DMS79 treated with DMSO at 0.1 percent for 48 hours (cell line): Measurements from ENCODE around the gene GNPTG.

Experiments
- DNase-seq: peaks from one replicate; lab custom pipeline; 2025; lab: John Stamatoyannopoulos, UW

GNPTG gene

DNA sequence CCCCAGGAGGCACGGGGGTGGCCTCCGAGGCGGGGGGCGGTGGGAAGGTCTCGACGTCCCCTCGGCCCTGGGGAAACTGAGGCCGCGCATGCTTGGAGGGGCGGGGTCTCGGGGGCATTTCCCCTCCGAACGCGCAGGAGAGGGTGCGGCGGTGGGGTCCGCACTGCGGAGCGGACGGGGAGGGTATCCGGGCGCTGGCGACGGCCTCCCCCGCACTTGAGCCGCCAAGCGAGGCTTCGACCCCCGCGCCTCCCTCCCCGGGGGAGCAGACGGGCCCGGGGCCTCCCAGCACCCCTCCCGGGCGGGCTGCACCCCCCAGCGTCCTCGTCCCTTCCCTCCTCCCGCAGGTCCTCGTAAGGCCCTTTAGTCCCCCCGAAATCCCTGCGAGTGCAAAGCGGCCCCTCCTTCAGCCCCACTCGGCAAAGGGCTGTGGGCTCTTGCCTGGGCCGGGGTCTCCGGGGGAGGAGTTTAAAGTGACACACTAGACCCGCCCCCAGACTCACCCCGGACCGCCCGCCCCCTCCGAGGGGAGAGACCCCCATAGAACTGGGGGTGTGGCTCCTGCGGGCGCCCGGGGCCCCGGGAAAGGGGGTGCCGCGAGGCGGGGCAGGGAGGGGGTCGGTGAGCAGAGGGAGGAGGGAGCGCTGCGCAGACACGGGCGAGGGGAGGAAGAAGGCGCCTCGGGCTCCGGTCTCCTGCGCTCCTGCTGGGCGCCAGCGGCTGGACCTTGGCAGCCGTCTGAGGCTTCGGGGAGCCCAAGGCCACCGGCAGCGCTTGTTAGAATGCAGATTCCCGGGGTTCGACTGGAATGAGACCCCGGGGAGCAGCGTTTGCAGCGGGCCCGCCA lies 17.7 kb upstream of the GNPTG start:
- no peak for DNase-seq

DNA sequence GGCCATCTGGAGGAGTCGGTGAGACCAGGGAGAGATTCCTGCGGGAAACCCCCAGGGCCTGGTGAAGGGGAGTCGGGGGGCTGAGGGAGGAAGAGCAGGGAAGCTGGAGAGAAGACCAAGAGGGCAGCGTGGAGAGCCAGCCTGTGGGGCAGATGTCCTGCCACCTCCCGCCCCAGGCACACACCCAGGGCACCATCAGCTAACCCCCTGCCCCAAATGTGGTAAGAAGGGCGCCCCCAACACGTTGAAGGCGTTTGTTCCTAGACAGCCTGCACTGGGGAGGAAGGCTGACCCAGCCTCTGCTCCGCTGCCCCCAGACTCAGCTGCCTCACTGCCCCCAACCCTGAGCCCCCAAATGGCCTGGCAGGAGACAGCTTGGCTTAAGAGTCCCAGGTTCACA lies 17.0 kb upstream of the GNPTG start:
- DNase-seq, result no peak

DNA sequence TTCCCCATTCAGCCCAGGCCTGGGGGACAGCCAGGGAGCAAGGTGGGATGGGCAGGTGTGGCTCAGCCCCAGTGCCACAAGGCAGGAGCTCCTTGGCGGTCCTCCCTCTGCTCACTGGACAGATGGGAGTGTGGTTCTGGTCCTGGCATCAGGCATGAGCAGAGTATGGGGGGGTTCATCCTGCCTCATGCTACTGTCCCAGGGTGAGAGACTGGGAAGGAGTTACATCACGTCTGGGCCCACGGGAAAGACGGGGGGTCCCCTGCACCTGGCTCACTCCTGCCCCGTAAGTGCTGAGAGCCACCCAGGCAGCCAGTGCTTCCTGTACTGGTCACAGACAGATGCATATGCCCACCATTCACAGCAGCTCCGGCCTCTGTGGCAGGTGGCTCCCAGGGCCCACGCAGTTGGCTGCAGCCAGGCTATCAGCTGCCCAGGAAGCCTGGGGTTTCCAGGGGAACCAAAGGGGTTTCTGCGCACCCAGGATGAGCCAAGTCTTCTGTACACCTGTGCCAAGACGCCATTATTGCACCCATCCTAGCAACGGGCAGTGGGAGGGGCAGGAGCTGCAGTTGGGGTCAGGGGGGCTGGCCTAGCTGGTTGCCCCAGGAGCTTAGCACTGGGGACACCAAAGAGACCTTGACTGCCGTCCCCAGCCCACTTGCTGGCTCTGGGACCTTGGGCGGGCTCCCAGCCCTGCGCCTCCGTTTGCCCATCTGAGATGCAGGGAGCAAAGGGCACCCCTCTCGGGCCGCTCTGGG lies 16.3 kb upstream of the GNPTG start:
- DNase-seq, result peak; percentile 33

DNA sequence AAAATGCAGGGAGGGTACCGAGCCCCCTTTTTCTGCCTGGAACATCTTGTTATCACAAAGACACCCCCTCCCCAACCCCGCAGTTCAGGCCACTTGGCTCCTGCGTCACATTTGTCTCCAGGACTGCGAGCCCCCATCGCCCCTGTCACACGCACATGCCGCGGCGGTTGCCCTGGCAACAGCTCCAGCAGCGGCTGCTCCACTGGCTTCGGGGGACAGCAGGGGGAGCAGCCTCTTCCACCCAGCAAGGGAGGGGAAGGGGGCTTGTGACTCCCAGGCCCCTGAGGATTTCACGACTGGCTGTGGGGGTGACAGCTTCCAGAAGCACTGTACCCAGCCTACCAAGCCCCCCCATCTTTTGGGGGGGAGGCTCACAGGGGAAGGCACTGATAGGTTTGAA lies 15.7 kb upstream of the GNPTG start:
- peak; percentile 32 for DNase-seq

DNA sequence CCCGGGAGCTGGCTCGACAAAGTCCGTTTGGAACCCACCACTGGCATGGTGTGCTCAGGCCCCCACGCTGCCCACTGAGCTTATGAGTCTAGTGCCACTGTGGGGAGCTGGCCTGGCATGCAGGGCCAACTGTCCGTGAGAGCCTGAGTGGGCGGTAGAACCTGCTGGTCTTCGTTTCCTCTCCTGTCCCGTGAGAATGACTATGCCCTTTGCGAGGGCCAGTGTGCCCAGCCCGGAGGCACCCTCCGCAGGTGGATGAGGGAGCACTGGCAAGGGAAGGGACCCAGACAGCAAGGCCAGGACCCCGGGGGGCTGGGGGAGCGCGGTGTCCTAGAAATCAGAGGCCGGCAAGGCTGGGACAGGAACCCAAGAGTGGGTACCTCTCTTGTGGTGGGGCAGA lies 15.1 kb upstream of the GNPTG start:
- no peak for DNase-seq

DNA sequence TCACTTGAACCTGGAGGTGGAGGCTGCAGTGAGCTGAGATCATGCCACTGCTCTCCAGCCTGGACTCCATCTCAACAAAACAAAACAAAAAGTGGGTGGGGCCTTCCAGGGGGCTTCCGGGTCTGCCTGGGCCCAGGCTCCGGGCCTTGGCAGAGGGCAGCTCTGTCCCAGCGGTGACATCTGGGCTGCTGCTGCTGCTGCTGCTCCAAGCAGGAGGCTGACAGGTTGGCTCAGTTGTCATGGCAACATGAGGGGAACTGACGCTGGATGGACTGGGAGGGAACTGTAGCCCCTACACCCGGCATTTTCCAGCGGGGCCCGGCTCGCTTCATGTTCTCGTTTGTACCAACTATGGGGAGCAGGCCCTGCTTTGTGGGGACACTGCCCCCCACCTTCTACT lies 14.2 kb upstream of the GNPTG start:
- DNase-seq, result no peak

DNA sequence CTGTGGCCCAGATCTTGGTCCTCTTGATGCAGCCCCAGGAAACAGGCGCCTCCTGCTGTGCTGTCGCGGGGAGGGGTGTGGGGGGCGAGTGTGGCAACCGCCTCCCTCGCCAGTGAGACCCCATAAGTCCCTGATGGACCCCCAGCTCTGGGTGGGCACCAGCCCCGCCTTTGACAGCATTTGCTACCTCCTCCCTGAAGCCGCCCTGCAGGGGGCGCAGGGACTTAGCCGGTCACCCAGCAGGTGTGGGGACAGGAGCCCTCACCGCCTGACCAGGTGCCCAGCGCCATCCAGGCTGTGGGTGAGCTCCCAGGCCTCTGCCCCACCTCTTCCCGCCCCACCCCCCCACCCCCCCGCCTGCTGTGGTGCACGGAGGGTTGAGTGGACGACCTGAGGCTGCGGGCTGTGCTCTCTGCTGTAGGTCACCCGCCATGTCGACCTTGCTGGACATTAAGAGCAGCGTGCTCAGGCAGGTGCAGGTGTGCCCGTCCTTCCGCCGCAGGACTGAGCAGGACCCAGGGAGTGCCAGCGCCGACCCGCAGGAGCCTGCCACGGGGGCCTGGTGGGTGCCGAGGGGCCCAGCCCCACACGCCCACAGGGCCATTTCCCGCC lies 13.5 kb upstream of the GNPTG start:
- no peak for DNase-seq

DNA sequence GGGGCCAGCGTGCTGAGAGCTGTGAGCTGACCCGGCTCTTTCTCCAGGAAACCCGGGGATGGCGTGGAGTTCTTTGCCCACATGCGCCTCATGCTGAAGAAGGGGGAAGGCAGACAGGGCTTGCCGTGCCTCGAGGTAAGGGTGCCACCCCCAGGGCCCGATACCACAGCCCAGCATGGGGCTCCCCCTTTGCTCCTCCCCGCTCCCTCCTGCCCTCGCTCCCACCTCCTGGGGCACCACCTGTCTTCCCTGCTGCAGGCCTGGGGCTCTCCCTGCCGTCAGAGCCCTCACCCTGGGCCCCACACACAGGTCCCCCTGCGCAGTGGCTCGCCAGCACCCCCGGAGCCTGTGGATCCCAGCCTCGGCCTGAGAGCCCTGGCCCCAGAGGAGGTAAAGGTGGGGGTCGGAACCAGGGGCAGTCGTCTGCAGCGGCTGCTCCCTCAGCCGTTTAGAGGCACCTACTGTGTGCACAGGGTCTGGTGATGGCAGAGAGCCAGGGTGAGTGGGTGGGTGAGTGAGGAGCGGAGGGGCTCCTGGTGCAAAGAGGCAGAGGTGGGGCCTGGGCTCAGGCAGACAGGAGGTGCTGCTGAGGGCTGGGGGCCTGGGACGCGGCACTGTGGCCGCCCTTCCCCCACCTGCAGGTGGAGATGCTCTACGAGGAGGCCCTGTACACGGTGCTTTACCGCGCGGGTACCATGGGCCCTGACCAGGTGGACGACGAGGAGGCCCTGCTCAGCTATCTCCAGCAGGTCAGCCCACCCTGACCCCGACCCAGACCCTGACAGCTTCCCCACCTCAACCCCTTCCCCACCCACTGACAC lies 12.7 kb upstream of the GNPTG start:
- no peak for DNase-seq

DNA sequence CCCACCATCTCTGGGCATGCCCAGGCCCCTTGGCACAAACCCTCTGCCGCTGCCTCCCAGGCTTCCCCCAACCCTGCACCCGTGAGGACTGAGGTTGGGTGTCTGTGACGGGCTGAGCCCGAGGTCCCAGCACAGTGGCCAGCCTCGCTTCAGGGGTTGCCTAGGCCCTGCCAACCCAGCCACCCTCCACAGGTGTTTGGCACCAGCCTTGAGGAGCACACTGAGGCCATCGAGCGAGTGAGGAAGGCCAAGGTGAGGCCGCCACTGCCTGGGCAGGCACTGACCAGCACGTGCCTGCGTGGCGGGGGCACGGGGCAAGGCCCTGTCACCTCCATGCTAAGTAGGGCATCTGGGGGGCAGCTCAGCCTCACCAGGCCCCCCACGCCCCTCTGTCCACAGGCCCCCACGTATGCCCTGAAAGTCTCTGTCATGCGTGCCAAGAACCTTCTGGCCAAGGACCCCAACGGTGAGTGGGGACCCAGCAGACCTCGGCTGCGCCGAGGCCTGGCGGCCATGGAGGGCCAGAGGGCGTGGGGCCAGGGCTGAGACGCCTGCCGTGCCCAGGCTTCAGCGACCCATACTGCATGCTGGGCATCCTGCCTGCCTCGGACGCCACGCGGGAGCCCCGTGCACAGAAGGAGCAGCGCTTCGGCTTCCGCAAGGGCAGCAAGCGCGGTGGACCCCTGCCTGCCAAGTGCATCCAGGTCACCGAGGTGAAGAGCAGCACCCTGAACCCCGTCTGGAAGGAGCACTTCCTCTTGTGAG lies 10.8 kb upstream of the GNPTG start:
- no peak for DNase-seq

DNA sequence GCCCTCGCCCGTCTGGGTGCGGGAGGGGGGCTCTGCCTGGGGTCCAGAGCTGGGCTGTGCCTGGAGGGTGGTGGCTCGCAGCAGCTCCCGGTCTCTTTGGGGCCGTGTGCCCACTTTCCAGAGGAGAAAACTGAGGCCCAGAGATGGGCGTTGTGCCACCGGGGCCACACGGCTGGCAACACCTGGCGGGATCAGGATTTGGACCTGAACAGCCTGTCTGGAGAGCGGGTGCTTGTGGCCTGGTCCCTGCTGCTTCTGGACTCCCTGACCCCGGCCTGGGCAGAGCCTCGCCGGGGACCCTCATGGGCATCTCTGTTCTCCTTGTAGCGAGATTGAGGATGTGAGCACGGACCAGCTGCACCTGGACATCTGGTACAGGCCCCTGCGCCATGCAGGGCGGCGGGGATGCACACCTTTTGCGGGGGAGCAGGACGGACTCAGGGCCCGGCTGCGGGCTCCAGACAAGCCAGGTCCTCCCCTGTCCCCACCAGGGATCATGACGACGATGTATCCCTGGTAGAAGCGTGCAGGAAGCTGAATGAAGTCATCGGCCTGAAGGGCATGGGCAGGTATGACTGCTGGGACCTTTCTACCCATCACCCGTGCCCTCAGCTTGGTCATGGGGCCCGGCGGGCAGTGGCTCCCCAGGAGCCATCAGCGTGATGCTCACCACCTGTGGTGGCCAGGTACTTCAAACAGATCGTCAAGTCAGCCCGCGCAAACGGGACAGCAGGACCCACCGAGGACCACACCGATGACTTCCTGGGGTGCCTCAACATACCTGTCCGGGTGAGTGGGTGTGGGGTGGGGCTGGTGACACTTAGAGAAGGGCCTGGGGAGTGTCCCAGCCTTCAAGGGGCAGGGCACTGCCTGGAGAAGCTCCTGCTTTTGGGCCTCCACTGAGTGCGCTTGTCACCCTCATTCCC lies 10.0 kb upstream of the GNPTG start:
- no peak for DNase-seq

DNA sequence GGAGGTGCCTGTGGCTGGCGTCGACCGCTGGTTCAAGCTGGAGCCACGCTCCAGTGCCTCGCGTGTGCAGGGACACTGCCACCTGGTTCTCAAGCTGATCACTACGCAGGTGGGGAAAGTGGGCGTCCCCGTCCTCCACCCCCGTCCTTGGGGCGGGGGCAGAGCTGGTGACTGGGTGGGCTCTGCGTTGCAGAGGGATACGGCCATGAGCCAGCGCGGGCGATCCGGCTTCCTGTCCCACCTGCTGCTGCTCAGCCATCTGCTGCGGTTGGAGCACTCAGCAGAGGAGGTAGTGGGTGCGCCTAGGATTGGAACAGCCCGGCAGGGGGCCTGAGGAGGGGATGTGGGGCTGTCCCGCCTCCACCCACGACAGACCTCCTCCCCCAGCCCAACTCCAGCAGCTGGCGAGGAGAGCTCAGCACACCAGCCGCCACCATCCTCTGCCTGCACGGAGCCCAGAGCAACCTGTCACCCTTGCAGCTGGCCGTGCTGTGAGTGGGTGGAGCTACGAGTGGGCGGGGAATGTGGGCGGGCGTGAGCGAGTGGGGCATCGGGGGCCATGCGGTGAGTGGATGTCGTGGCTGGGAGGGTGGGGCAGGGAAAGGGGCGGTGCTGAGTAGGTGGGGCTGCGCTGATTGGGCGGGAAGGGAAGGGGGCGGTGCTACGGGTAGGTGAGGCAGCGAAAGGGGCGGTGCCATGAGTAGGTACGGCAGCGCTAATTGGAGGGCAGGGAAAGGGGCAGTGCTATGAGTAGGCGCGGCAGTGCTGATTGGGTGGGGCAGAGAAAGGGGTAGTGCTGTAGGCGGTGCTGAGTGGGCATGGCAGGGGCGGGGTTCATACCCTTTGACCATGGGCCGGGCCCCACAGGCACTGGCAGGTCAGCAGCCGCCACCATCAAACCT lies 9.0 kb upstream of the GNPTG start:
- peak; percentile 95 for DNase-seq

DNA sequence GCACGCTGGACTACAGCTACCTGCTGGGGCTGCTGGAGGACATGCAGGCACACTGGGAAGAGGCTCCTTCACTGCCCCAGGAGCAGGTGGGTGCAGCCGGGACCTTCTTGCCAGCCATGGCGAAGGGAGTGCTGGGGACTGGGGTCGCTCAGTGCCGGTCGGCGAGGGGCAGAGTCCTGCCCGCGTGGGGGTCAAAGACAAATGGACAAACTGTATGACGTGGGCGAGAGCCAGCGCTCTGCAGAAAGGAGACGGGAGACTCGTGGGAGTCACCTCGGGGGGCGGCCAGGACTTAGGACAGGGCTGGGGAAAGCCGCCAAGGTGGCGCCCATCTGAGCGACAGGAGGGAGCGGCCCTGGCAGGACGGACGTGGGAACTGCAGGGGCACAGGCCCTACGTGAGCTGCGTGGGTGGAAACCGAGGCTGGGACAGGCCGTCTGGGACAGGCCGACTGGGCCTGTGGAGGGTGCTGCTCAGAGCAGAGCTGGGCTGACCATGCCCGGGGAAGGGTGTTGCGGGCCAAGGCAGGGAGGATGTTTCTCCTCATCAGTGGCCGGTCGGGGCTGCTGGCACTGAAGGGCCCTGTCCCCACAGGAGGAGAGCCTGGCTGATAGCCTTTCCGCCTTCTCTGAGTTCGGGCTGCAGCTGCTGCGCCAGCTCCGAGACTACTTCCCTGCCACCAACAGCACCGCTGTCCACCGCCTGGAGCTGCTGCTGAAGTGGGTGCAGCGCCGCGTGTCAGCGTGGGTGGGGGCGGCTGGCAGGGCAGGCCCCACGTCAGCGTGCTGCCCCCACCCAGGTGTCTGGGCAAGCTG lies 8.1 kb upstream of the GNPTG start:
- DNase-seq, result no peak

DNA sequence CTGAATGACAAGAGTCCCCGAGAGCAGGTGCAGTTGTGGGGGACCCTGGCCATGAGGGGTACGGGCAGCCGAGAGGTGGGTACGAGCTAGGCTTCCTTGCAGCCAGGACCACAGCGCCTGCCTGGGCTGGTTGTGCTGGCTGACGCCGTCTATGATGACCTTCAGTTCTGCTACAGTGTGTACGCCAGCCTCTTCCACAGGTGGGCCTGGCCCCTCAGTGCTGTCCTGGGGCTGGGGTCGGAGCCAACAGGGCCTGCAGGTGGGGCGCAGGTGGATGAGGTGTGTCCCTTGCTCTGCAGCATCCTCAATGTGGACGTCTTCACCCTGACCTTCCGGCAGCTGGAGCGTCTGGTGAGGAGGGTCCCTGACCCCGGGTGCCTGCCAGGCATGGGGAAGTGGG lies 7.2 kb upstream of the GNPTG start:
- DNase-seq, result no peak

DNA sequence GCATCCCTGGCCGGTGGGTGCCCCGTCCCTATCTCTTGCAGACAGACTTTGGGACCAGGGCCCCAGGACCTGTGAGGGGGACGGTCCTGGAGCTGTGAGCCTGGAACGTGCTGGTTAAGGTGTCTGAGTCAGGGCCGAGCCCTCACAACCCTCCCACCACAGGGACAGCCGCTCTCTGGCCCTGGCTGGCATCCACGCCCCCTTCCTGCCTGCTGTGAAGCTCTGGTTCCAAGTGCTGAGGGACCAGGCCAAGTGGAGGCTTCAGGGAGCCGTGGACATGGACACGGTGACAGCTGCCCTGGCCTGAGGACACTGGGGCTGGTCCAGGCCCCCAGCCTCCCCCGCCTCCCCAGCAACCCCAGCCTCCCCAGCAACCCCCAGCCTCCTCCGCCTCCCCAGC lies 6.6 kb upstream of the GNPTG start:
- no peak for DNase-seq

DNA sequence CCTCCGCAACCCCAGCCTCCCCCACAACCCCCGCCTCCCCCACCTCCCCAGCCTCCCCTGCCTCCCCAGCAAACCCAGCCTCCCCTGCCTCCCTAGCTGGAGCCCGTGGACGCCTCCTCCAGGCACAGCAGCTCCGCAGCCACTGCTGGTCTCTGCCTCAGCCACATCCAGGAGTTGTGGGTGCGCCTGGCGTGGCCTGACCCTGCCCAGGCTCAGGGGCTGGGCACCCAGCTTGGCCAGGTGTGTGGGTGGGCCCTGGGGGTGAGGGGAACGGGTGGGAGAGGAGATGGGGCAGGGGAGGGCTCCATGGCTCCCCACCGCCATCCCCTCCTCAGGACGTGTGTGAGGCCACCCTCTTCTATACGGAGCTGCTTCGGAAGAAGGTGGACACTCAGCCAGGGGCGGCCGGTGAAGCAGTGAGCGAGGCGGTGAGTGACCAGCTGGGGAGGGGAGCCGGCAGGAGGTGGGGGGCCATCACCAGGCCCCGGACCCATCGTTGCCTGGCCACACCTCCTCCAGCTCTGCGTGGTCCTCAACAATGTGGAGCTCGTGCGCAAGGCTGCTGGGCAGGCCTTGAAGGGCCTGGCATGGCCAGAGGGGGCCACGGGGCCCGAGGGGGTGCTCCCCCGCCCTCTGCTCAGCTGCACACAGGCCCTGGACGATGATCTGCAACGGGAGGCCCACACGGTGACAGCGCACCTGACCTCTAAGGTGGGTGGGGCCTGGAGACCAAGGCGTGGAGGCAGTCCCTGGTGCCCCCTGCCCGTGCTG lies 5.9 kb upstream of the GNPTG start:
- DNase-seq, result no peak

DNA sequence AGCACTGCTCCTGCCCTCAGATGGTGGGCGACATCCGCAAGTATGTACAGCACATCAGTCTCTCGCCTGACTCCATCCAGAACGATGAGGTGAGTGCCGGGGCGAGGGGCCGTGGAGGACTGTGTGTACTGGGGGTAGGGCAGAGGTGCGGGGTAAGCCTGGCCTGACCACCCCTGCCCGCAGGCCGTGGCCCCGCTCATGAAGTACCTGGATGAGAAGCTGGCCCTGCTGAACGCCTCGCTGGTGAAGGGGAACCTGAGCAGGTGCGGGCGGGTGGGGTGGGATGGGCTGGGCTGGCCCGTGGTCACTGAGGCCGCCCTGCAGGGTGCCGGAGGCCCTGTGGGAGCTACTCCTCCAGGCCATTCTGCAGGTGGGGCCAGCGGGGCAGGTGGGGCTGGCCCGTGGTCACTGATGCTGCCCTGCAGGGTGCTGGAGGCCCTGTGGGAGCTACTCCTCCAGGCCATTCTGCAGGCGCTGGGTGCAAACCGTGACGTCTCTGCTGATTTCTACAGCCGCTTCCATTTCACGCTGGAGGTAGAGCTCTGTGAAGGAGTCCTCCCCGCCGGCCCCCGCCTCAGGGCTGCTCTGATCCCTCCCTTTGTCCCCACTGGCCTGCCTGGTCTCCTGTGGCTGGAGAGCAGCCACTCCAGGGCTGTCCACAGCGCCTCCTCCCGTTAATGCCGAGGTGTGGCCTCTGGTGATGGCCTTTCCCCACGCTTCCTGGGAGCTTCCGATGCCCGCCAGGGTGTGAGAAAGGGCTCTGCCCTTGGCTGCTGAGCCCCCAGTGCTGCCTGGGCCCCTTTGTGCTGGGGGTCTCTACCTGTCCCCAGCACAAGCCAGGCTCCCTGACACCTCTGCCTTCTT lies 5.1 kb upstream of the GNPTG start:
- DNase-seq, result no peak
